SK-N-MC (cell line): Measurements from ENCODE around the gene KRT5.

Source experiments
- EZH2 ChIP-seq: fragments of 200-600 bp; sonication (generic); IDR thresholded peaks from one replicate; pipeline ENCODE4 v1.6.1; 2017; ENCODE audit warnings: antibody characterized with exemption
- POLR2AphosphoS5 ChIP-seq: IDR thresholded peaks from 2 replicates; pipeline ENCODE4 v1.6.1; 2012; ENCODE audit warnings: mild to moderate bottlenecking, low read depth, low read length, borderline replicate concordance

DNA sequence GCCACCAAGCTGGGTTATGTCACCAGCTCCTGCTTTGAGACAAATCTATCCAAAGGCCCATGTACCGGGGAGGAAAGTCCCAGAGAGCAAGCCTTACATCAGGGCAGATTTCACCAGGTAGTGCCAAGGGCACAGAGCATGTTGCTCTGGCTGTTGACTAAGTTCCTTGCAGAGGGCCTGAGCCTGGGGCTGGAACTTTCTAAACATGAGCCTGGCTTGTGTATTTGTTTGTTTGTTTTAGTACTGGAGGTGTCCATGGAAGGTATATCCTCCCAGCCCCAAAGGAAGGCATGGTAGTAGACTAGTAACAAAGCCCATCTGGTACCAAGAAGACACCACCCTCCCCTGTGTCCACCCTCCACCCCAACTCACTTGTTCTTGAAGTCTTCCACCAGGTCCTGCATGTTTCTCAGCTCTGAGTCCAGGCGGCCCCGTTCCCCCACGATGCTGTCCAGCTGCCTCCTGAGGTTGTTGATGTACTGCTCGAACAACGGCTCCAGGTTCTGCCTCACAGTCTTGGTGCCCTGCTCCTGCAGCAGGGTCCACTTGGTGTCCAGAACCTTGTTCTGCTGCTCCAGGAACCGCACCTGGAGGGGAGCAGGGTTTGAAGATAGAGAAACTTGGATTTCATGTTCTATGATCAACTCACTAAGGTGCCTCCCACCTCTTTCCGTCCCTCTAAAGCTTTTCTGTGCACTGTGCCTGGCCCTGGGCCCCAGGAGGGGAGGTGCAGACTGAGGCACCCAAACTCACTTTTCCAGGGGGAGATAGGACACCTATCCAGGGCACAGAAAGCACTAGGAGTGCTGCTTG lies 1.4 kb downstream of the KRT5 start:
- no peak for TF ChIP-seq POLR2AphosphoS5
- TF ChIP-seq EZH2: no peak
